Measurements from ENCODE around the gene CHST15. TPM values are rescaled to one million over a fixed set of nuclear protein-coding genes. Genes with fewer than 3 reads are reported as not detected.

CHST15 gene
- total RNA-seq, 6 experiments from 2014 or later: 0.88 to 8.7 (median 1.1) TPM

DNA sequence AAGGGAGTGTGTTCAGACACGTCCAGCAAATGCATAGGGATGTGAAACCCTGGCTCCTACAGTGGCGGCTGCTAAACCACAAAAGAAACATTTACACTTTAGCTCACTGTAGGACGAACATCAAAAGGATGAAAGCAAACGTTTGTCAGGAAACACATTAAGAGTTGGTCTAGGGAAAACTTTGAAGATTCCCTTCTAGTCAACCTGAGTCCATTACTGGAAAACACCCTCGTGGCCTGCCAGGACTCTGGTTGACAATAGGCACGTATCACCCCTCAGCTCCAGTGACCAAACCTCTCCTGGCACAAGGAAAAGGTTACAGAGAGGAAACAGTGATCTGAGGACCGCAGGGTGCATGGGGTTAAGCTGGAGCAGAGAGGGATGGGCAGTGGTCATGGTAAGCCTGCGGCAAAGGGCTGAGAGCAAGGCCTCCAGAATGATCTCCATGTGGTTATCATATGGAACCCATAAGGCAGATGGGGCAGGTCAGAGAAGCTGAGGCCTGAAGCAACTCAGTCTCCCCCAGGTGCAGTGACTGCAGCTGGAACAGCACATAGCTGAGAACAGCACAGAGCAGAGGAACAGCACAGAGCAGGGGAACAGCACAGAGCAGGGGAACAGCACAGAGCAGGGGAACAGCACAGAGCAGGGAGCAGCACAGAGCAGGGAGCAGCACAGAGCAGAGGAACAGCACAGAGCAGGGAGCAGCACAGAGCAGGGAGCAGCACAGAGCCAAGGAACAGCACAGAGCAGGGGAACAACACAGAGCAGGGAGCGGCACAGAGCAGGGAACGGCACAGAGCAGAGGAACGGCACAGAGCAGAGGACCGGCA, 49.9 kb downstream of the CHST15 start:
- no peak overlapping the region for H3K27ac Mint-ChIP-seq
- peaks cover 14% of the 10 kb centered on the region; the same call in 1 of the 2 replicates for H3K4me1 Mint-ChIP-seq (ENCODE audit: low read depth)
- no peak overlapping the region for H3K4me3 Mint-ChIP-seq
- H3K36me3 Mint-ChIP-seq (ENCODE audit: low read depth): no peaks in the 10 kb centered on the region; the same call in 1 of the 2 replicates
- peaks cover 6% of the 10 kb centered on the region for H3K27me3 Mint-ChIP-seq (ENCODE audit: insufficient read depth)
- TF ChIP-seq, protein P1, sequence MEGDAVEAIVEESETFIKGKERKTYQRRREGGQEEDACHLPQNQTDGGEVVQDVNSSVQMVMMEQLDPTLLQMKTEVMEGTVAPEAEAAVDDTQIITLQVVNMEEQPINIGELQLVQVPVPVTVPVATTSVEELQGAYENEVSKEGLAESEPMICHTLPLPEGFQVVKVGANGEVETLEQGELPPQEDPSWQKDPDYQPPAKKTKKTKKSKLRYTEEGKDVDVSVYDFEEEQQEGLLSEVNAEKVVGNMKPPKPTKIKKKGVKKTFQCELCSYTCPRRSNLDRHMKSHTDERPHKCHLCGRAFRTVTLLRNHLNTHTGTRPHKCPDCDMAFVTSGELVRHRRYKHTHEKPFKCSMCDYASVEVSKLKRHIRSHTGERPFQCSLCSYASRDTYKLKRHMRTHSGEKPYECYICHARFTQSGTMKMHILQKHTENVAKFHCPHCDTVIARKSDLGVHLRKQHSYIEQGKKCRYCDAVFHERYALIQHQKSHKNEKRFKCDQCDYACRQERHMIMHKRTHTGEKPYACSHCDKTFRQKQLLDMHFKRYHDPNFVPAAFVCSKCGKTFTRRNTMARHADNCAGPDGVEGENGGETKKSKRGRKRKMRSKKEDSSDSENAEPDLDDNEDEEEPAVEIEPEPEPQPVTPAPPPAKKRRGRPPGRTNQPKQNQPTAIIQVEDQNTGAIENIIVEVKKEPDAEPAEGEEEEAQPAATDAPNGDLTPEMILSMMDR (IDR thresholded peaks at IDR 0.05): no peak
- no peak for DNase-seq
- H3K9me3 Mint-ChIP-seq: peaks cover 4% of the 10 kb centered on the region; the same call in 1 of the 2 replicates

DNA sequence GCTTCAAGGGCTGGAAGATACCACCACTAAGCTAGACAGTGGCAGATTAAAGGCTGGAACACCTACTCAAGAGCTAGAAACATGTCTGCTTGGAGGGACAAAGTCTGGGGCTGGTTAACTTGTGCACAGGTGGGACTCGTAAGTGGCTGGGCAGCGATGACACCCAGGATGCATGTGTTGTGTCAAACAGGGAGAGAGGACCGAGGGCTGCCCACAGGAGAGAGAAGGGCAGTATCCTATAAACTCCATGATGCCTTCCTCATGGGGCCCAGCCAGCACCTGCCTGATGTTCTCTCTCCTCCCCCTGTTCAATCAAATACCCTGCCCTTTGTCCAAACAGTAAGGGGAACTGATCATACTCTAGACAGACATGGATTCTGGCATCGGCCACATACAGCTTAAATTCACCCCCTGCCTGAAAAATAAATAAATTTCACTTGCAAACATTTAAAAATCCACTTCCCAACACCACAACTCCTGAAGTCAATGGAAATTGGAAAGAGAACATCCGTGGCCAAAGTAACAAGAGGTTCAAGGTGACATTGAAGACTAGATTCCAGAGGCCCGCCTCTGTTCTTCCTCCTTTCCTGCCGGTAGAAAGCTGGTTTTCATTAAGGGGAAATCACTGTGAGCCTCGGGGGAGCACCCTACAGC, 50.6 kb downstream of the CHST15 start:
- Mint-ChIP-seq H3K9me3 (peaks cover 4% of the 10 kb centered on the region; the same call in 1 of the 2 replicates), H3K27ac (no peak overlapping the region), H3K4me3 (no peak overlapping the region), H3K27me3 (ENCODE audit: insufficient read depth) (peaks cover 7% of the 10 kb centered on the region), H3K36me3 (ENCODE audit: low read depth) (no peaks in the 10 kb centered on the region; the same call in 1 of the 2 replicates), H3K4me1 (ENCODE audit: low read depth) (peaks cover 14% of the 10 kb centered on the region; the same call in 1 of the 2 replicates)
- TF ChIP-seq, protein P1 (IDR thresholded peaks at IDR 0.05): no peak
- no peak for DNase-seq

DNA sequence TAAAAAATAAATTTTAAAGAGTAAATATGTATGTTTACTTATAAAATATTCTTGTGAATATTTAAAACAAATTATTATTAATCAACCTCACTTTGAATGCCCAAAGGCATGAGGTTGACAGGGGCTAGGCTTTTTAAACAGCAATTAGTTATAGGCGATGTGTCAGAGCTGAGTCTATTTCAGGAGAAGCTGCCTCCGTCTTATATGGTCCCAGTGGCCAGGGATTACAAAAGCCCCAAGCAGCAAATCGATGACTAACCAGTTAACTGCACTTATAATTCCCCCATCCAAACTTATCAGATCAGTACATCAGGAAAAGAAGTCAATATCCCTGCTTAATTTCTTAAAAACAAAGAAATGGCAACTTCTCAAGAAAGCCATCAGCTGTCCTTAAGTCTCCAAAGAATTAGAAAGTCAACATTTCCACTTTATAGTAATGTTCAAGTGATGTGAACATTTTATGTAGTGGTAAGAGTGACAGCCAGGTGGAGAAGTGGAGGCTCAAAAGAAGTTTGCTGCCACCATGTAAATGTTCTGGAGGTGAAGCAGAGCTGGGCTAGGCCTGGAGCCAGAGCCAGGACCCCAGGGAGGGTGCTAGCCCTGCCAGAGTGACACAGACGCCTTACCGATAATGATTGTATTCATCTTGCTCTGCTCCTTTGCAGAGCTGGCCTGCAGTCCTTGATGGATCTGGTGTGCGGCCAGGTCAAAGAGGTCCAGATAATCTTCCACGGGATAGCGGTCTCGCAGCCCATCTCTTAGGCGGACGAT, 51.5 kb downstream of the CHST15 start:
- Mint-ChIP-seq H3K9me3 (peaks cover 4% of the 10 kb centered on the region; the same call in 1 of the 2 replicates), H3K4me3 (no peak overlapping the region), H3K27me3 (ENCODE audit: insufficient read depth) (peaks cover 7% of the 10 kb centered on the region), H3K4me1 (ENCODE audit: low read depth) (peaks cover 14% of the 10 kb centered on the region; the same call in 1 of the 2 replicates), H3K27ac (no peak overlapping the region; the same call in 1 of the 2 replicates), H3K36me3 (ENCODE audit: low read depth) (no peaks in the 10 kb centered on the region; the same call in 1 of the 2 replicates)
- DNase-seq: peak; percentile 55
- TF ChIP-seq, protein P1 (IDR thresholded peaks at IDR 0.05): no peak; the same call in 1 of the 2 replicates

DNA sequence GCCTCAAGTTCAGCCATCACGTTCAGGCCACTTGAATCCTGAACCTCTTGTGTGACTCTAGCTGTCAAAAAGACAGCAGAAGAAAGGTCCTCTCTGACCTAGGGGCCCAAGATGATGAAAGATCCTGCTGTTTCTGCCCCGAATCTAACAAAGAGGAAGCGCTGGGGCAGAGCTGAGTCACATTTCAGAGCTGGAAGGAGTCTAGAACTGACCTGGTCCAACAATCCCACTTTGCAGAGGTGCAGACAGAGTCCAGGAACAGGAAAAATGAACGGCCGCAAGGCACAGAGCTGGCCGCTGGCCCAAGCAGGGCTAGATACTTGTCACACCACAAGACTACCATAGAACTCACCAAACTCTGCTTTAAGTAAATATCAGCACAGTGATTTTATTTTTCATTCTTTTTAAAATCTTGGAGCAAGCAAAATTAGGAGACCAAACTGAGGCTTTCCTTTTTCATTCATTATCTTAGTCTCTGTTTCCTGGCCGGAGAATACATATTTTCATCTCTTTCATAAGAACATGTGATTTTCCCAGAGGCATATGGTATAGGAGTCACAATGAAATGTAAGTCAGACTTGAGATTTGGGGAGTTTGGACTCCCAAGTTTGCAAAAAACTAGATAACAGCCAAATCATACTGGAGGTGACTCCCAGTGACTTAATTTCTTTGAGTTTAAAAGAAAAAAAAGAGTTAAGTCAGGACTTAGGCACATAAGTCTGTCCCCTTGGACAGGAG, 52.8 kb downstream of the CHST15 start:
- H3K36me3 Mint-ChIP-seq (ENCODE audit: low read depth): no peaks in the 10 kb centered on the region; the same call in 1 of the 2 replicates

More for the DNA sequence above, 52.8 kb downstream of the CHST15 start:
- H3K27ac Mint-ChIP-seq: no peak overlapping the region
- TF ChIP-seq, protein P1 (IDR thresholded peaks at IDR 0.05): no peak
- peaks cover 4% of the 10 kb centered on the region for H3K27me3 Mint-ChIP-seq (ENCODE audit: insufficient read depth)
- no peak overlapping the region for H3K4me3 Mint-ChIP-seq
- H3K9me3 Mint-ChIP-seq: peaks cover 4% of the 10 kb centered on the region; the same call in 1 of the 2 replicates
- H3K4me1 Mint-ChIP-seq (ENCODE audit: low read depth): peaks cover 14% of the 10 kb centered on the region; the same call in 1 of the 2 replicates
- DNase-seq: no peak

Data from HFFc6 (cell line).